Mammary epithelial cell (primary cell): ENCODE data around the gene CCR1.

Experiments used
- CTCF ChIP-seq, 2 donors: IDR thresholded peaks in 1 of 2; conservative IDR thresholded peaks in 1 of 2; 2 replicates each; pipeline ENCODE4 v1.5.1; 2011 to 2012; ENCODE audit warnings: inconsistent platforms in 2 of 2, low read length in 2 of 2, mild to moderate bottlenecking in 2 of 2, control low read depth in 1 of 2, low read depth in 1 of 2; ENCODE audit not compliant: insufficient read depth in 1 of 2; ENCODE audit errors: extremely low read depth in 1 of 2
- EZH2 ChIP-seq: IDR thresholded peaks from 2 replicates; pipeline ENCODE4 v1.6.1; 2012; ENCODE audit warnings: low read length, inconsistent platforms, borderline replicate concordance

- TF ChIP-seq CTCF (conservative IDR thresholded peaks at IDR 0.05 in 1 of 2, IDR thresholded peaks at IDR 0.05 in 1 of 2; ENCODE audit: extremely low read depth in 1 of 2, insufficient read depth in 1 of 2, low read depth in 1 of 2, low read length in 2 of 2) (no peak), EZH2 (no peak)
These were observed 2.7 kb downstream of the CCR1 start for GRCh38 chr3:46205286-46205960.
